Frontal cortex (tissue), 4 donors: Measurements from ENCODE around the gene MYH4. TPM values are rescaled to one million over a fixed set of nuclear protein-coding genes. Genes with fewer than 3 reads are reported as not detected.

Experiments
- DNase-seq, 2 donors: peaks; one replicate each; pipeline ENCODE4 v3.0.0; 2012; ENCODE audit warnings: low spot score in 2 of 2
- FAIRE-seq: peaks from 2 replicates; lab custom pipeline; 2012; peaks lifted over from hg19 to GRCh38; lab: Jason Lieb, UNC
- total RNA-seq: library from RNA; depleted of rRNA; stranded (reverse); fragments of >200 nt; gene quantifications from one replicate; pipeline ENCODE4 v1.2.3, GENCODE V29; 2014
- donor health status: control.
- donor health status: control.
- donor health status: control.

MYH4 gene
- under 0.01 TPM for total RNA-seq

GRCh38 chr17:10469459-10469858 lies at the start of gene MYH4:
Gene MYH4 (minus strand): TSS chr17:10469559. CDS start chr17:10466745, 2,814 bp downstream.
- FAIRE-seq (no peak), DNase-seq (no peak)

- FAIRE-seq (no peak), DNase-seq (no peak)
Observed at GRCh38 chr17:10518271-10519037, 49.1 kb upstream of the MYH4 start, which contains the start of gene MYH1. Gene MYH1 (minus strand): TSS chr17:10518542. CDS start chr17:10516642, 1,900 bp downstream.

GRCh38 chr17:10516638-10517037 lies 47.3 kb upstream of the MYH4 start:
- FAIRE-seq, result no peak

GRCh38 chr17:10516065-10516464 lies 46.7 kb upstream of the MYH4 start:
- DNase-seq (no peak), FAIRE-seq (no peak)

More at GRCh38 chr17:10516638-10517037, 47.3 kb upstream of the MYH4 start:
- DNase-seq, result no peak

GRCh38 chr17:10513299-10514067 lies 44.1 kb upstream of the MYH4 start:
- FAIRE-seq, result no peak

GRCh38 chr17:10512856-10513255 lies 43.5 kb upstream of the MYH4 start:
- DNase-seq, result no peak
- FAIRE-seq, result no peak

More at GRCh38 chr17:10513299-10514067, 44.1 kb upstream of the MYH4 start:
- DNase-seq, result no peak

- no peak for FAIRE-seq
Observed at GRCh38 chr17:10499950-10500349, 30.6 kb upstream of the MYH4 start.

GRCh38 chr17:10492004-10492403 lies 22.6 kb upstream of the MYH4 start:
- no peak for FAIRE-seq

More at GRCh38 chr17:10499950-10500349, 30.6 kb upstream of the MYH4 start:
- DNase-seq, result no peak

GRCh38 chr17:10482252-10482651 lies 12.9 kb upstream of the MYH4 start:
- no peak for DNase-seq
- FAIRE-seq, result no peak

More at GRCh38 chr17:10492004-10492403, 22.6 kb upstream of the MYH4 start:
- no peak for DNase-seq

GRCh38 chr17:10477701-10478100 lies 8.3 kb upstream of the MYH4 start:
- no peak for FAIRE-seq

GRCh38 chr17:10474536-10474935 lies 5.2 kb upstream of the MYH4 start:
- DNase-seq, result no peak
- no peak for FAIRE-seq

More at GRCh38 chr17:10477701-10478100, 8.3 kb upstream of the MYH4 start:
- DNase-seq, result no peak

- DNase-seq, result no peak
- no peak for FAIRE-seq
Observed at GRCh38 chr17:10471858-10472257, 2.5 kb upstream of the MYH4 start.

GRCh38 chr17:10463402-10463801 lies 6.0 kb downstream of the MYH4 start:
- DNase-seq (no peak), FAIRE-seq (no peak)

GRCh38 chr17:10460062-10460461 lies 9.3 kb downstream of the MYH4 start:
- no peak for FAIRE-seq
- no peak for DNase-seq

GRCh38 chr17:10458701-10459100 lies 10.7 kb downstream of the MYH4 start:
- FAIRE-seq, result no peak
- no peak for DNase-seq

- FAIRE-seq (no peak), DNase-seq (no peak)
Observed at GRCh38 chr17:10457952-10458351, 11.4 kb downstream of the MYH4 start.

GRCh38 chr17:10447026-10447931 lies 22.1 kb downstream of the MYH4 start:
- no peak for DNase-seq
- FAIRE-seq, result no peak

- DNase-seq (no peak), FAIRE-seq (no peak)
Observed at GRCh38 chr17:10439816-10440215, 29.5 kb downstream of the MYH4 start.

- FAIRE-seq (no peak), DNase-seq (no peak)
Observed at GRCh38 chr17:10435096-10435495, 34.3 kb downstream of the MYH4 start.
